OCI-LY7 (cell line): ENCODE data around the gene PANK2.

Experiments used
- EZH2phosphoT487 ChIP-seq: fragments of 200-600 bp; sonication (generic); IDR thresholded peaks from 2 replicates; pipeline ENCODE4 v1.6.1; 2018; ENCODE audit warnings: low read depth, borderline replicate concordance, mild to moderate bottlenecking, mixed run types, antibody characterized with exemption, low read length, moderate library complexity, mixed read lengths
- TF ChIP-seq, protein P1 (sequence below): fragments of 200-600 bp; sonication (generic); conservative IDR thresholded peaks from 2 replicates; pipeline ENCODE4 v1.5.1; 2014; ENCODE audit warnings: mild to moderate bottlenecking, antibody characterized with exemption, low read length, moderate library complexity, mixed read lengths

DNA sequence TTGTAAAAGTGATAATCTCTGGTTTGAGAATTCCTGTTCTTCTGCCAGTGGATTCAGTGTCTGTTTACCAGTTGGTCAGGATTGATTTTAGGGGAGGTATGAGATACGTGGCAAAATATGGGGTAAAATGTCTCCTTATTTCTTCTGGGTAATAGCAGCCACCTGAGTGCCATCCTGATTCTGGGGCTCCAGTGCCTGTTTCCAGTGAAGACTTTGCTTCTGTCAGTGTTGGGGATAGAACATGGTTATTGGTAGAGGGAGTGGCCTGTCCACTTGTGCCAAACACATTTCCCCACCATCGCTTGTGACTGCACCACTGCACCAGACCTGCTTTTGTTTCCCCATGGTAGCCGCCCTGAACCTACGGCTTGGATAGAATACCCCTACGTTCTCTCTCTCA lies 15.7 kb downstream of the PANK2 start:
- TF ChIP-seq, protein P1, sequence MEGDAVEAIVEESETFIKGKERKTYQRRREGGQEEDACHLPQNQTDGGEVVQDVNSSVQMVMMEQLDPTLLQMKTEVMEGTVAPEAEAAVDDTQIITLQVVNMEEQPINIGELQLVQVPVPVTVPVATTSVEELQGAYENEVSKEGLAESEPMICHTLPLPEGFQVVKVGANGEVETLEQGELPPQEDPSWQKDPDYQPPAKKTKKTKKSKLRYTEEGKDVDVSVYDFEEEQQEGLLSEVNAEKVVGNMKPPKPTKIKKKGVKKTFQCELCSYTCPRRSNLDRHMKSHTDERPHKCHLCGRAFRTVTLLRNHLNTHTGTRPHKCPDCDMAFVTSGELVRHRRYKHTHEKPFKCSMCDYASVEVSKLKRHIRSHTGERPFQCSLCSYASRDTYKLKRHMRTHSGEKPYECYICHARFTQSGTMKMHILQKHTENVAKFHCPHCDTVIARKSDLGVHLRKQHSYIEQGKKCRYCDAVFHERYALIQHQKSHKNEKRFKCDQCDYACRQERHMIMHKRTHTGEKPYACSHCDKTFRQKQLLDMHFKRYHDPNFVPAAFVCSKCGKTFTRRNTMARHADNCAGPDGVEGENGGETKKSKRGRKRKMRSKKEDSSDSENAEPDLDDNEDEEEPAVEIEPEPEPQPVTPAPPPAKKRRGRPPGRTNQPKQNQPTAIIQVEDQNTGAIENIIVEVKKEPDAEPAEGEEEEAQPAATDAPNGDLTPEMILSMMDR = no peak
- TF ChIP-seq EZH2phosphoT487 = no peak
